Skeletal muscle tissue (tissue), 4 donors: ENCODE results near the gene SLC31A1. TPM values are rescaled to one million over a fixed set of nuclear protein-coding genes. Genes with fewer than 3 reads are reported as not detected.
"Not testable (repeated sequence)": the region's sequence is repeated elsewhere in the genome, so short reads cannot be mapped to it uniquely, and the experiment has no call there.

ENCODE experiments used
- H3K27ac ChIP-seq: one replicate; pipeline ENCODE4 v1.7.0; 2013; ENCODE audit warnings: mild to moderate bottlenecking, low read depth, low read length, inconsistent platforms
- H3K27me3 ChIP-seq, 3 donors: one replicate each; pipeline ENCODE4 v1.7.0; 2013; ENCODE audit warnings: low read length in 3 of 3; ENCODE audit not compliant: control insufficient read depth in 3 of 3, insufficient read depth in 3 of 3
- H3K36me3 ChIP-seq, 3 donors: one replicate each; pipeline ENCODE4 v1.7.0; 2013; ENCODE audit warnings: low read length in 3 of 3; ENCODE audit not compliant: control insufficient read depth in 3 of 3, insufficient read depth in 3 of 3
- H3K4me1 ChIP-seq, 3 donors: one replicate each; pipeline ENCODE4 v1.7.0; 2013; ENCODE audit warnings: low read length in 3 of 3, mild to moderate bottlenecking in 3 of 3; ENCODE audit not compliant: control insufficient read depth in 3 of 3, insufficient read depth in 3 of 3
- H3K4me3 ChIP-seq, 3 donors: one replicate each; pipeline ENCODE4 v1.7.0; 2013; ENCODE audit warnings: low read length in 3 of 3
- H3K9ac ChIP-seq, 3 donors: one replicate each; pipeline ENCODE4 v1.7.0; 2013; ENCODE audit warnings: low read length in 3 of 3, mild to moderate bottlenecking in 3 of 3, moderate library complexity in 2 of 3, low read depth in 1 of 3
- H3K9me3 ChIP-seq, 3 donors: one replicate each; pipeline ENCODE4 v1.7.0; 2013; ENCODE audit warnings: low read length in 3 of 3; ENCODE audit not compliant: control insufficient read depth in 3 of 3
- total RNA-seq: library from RNA; depleted of rRNA; stranded (reverse); fragments of >200 nt; gene quantifications from one replicate; pipeline ENCODE4 v1.2.3, GENCODE V29; 2014
- donor health status: Osteomylitis.

SLC31A1 gene
- total RNA-seq, 1 donor from 2014 or later = 9.9 TPM

DNA sequence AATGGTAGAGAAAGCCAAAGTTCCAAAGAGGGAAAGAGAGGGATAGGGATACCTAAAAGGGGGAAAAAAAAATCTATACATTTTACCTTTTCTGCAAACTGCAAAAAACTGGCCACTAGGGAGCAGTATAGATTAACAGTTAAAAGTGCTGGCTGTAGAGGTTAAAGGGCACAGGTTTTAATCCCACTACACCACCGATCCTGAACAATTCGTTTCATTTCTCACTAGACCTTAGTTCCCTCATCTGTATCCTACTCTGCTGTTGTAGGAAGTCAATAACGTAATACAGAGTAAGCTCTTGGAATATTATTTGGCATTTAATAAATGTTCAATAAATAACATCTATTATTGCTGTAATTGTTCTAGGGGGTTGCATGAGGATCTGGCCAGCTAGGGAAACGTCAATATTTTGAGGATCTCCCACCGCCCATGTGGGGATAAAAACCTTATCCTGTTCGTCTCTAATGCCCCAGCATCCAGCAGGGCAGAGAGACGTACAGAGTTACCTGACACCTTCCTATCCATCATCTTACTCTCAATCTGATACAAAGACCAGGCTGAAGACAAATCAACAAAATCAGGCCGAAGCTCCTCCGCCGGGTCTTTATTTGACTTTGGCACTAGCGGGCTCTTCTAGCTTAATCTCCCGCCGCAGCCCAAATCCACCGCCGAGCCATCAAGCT, 53.3 kb downstream of the SLC31A1 start:
- H3K4me1 ChIP-seq = peaks cover 8 to 21% (median 21%) of the 10 kb centered on the region in 3 donors
- H3K36me3 ChIP-seq = peaks cover 26 to 40% (median 40%) of the 10 kb centered on the region in 3 donors

DNA sequence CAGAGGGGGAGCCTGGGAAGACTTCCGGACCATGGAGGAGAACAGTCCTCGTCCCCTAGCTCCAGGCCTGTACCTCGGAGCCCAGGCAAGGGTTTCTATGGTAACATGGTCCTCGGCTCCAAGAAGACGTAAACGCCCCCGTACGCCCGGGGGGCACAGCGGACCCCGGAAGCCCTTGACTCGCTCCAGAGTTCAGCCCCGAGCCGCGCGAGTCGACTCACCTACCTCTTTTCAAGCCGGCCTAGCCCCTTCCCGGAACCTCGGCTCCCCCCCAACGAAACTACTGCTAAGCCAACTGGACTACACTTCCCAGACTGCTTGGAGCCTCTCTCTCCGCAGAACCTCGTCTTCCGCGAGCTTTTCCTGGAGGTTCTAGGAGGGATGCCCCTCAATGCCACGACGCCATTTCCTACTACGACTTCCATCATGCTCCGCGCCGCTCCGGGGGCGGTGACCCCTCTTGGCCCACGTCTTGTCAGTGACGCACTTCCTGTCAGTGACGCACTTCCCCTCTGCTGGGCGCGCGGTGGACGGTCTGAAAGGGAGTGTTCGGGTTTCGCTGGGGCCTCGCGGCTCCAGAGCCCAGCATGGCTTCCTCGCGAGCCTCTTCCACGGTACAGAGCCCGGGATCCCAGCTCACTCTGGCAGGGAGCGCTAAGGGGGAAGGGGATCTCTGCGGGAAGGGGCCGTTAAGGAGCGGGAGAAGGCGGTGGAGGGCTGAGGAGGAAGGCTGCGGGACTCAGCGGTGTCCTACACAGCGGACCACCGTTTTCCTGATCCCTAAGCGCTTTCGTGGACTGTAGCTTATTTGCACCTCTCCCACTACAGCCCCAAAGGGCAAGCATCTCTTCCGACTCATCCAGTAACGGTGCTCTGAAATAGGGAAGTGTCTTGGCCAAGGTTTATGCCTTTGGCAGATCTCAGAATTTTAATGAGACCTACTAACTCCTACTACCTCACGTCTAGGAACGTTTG, 54.1 kb downstream of the SLC31A1 start, which contains the start of the genes CDC26 and PRPF4:
CDC26 (minus strand) TSS at position 416 of the 975 bp plus-strand sequence. CDS start 3,065 bp downstream, outside the sequence.
PRPF4 (plus strand) TSS at position 502 of the 975 bp plus-strand sequence; CDS start at position 588, 86 bp downstream.
- H3K36me3 ChIP-seq = peaks cover 29 to 42% (median 42%) of the 10 kb centered on the region in 3 donors
- peaks cover 8 to 21% (median 21%) of the 10 kb centered on the region in 3 donors for H3K4me1 ChIP-seq
- peak within 1 kb of the TSS; percentile 93 to 98 (median 98) for H3K9ac ChIP-seq
- peak within 1 kb of the TSS; percentile 93 to 95 (median 95) for H3K4me3 ChIP-seq
- no peaks in the 10 kb centered on the region for H3K9me3 ChIP-seq
- peak within 1 kb of the TSS; percentile 91 for H3K27ac ChIP-seq
- H3K27me3 ChIP-seq = no peaks in the 10 kb centered on the region

More for the DNA sequence above, 53.3 kb downstream of the SLC31A1 start:
- H3K9ac ChIP-seq = peak overlapping the region; percentile 88 to 98 (median 98)
- peak overlapping the region; percentile 93 to 95 (median 95) for H3K4me3 ChIP-seq
- H3K9me3 ChIP-seq = no peaks in the 10 kb centered on the region
- H3K27me3 ChIP-seq = no peaks in the 10 kb centered on the region
- peak overlapping the region; percentile 91 for H3K27ac ChIP-seq

DNA sequence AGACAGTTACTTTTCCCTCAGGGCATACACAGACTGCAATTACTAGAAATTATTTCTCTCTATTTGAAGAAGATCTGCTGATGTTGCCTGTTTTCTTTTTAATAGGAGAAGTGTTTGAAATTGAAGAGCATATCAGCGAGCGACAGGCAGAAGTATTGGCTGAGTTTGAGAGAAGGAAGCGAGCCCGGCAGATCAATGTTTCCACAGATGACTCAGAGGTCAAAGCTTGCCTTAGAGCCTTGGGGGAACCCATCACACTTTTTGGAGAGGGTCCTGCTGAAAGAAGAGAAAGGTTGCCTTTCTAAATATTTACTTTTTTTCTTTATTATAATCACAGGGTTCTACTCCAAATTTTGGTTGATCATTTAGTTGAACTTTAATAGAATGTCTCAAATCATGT, 57.5 kb downstream of the SLC31A1 start:
- Histone ChIP-seq H3K9me3 (no peaks in the 10 kb centered on the region), H3K36me3 (peaks cover 28 to 57% (median 49%) of the 10 kb centered on the region in 3 donors), H3K27me3 (no peaks in the 10 kb centered on the region), H3K9ac (no peak overlapping the region), H3K4me1 (peaks cover 8 to 21% (median 21%) of the 10 kb centered on the region in 3 donors), H3K4me3 (no peak overlapping the region), H3K27ac (no peak overlapping the region)

DNA sequence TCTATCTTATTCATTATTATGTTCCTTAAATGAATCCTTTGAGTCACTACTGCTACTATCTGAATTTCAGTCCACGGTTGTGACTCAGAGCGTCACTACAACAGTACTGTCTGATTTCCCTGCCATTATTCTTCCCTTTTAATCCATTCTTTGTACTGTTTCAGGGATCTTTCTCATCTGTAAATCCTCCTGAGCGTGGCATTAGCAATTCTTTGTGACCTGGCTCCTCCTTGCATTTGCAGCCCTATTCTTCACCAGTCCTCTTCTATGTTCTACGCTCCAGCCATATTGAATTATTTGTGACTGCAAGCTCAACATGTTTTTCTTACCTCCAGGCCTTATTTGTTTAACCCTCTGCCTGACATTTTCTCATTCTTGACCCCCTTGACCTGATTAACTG, 60.0 kb downstream of the SLC31A1 start:
- Histone ChIP-seq H3K27me3 (no peaks in the 10 kb centered on the region), H3K27ac (no peak overlapping the region), H3K4me3 (no peak overlapping the region), H3K4me1 (peaks cover 2 to 3% (median 2%) of the 10 kb centered on the region in 3 donors), H3K36me3 (peaks cover 41 to 77% (median 65%) of the 10 kb centered on the region in 3 donors), H3K9me3 (no peaks in the 10 kb centered on the region), H3K9ac (no peak overlapping the region)

DNA sequence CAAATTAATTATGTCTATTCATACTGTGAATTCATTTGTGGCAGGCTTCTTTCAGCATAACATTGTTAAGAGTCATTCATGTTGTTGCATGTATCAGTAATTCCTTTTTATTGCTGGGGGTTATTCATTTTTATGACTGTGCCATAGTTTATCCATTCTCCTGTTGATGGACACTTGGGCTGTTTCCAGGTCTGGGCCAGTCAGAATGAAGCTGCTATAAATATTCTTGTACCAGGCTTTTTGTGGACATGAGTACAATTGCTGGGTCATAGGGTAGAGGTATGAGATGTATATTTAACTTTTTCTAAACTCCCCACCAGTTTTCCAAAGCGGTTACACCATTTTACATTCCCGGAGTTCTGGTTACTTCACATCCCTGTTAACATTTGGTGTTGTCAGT, 67.7 kb downstream of the SLC31A1 start:
- no peaks in the 10 kb centered on the region for H3K9me3 ChIP-seq
- no peak overlapping the region for H3K9ac ChIP-seq
- H3K4me3 ChIP-seq = no peak overlapping the region
- H3K27ac ChIP-seq = no peak overlapping the region
- peaks cover 0 to 2% (median 0%) of the 10 kb centered on the region in 3 donors for H3K4me1 ChIP-seq
- H3K36me3 ChIP-seq = peaks cover 54 to 81% (median 74%) of the 10 kb centered on the region in 3 donors
- no peaks in the 10 kb centered on the region for H3K27me3 ChIP-seq

DNA sequence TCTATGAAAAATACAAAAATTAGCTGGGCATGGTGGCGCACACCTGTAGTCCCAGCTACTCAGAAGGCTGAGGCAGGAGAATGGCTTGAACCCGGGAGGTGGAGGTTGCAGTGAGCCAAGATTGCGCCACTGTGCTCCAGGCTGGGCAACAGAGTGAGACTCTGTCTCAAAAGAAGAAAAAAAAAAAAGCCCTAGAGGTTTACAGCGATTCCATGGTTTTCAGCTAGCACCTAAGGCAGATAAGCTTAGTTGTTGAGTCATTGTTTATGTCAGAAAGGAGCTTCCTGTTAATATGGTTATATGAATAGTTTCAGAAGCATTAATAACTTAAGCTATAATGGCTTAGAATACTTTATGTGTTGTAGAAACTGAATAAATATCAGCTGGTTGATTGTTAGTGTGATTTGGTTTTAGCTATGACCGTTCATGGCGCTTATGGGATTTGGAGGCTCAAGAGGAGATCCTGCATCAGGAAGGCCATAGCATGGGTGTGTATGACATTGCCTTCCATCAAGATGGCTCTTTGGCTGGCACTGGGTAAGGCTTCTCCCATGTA, 68.8 kb downstream of the SLC31A1 start:
- Histone ChIP-seq H3K9ac (no peak overlapping the region), H3K4me3 (no peak overlapping the region), H3K4me1 (peaks cover 0 to 2% (median 0%) of the 10 kb centered on the region in 3 donors), H3K27me3 (no peaks in the 10 kb centered on the region), H3K36me3 (peaks cover 48 to 72% (median 68%) of the 10 kb centered on the region in 3 donors), H3K9me3 (no peaks in the 10 kb centered on the region), H3K27ac (no peak overlapping the region)

DNA sequence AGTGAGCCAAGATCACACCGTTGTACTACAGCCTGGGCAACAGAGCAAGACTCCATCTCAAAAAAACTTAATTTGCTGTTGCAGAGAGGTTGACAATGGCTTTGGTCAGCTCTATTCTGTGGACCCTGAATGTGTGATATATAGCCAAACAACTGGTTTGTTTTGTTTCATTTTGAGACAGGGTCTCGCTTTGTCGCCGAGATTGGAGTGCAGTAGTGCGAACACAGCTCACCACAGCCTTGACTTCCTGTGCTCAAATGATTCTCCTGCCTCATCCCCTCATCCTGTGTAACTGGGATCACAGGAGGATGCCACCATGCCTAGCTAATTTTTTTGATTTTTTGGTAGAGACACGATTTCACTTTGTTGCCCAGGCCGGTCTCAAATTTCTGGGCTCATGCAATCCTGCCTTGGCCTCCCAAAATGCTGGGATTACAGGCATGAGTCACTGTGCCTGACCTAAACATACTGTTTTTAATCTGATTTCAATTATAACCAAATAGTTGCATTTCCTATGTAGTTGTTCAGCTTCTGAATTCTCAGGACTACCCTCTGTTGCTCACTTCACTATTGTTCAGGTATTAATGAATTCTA, 72.0 kb downstream of the SLC31A1 start:
- Histone ChIP-seq H3K4me3 (no peak overlapping the region), H3K27ac (no peak overlapping the region), H3K27me3 (no peaks in the 10 kb centered on the region), H3K9me3 (no peaks in the 10 kb centered on the region), H3K9ac (no peak overlapping the region), H3K36me3 (peaks cover 29 to 48% (median 43%) of the 10 kb centered on the region in 3 donors), H3K4me1 (peaks cover 0 to 2% (median 0%) of the 10 kb centered on the region in 3 donors)

DNA sequence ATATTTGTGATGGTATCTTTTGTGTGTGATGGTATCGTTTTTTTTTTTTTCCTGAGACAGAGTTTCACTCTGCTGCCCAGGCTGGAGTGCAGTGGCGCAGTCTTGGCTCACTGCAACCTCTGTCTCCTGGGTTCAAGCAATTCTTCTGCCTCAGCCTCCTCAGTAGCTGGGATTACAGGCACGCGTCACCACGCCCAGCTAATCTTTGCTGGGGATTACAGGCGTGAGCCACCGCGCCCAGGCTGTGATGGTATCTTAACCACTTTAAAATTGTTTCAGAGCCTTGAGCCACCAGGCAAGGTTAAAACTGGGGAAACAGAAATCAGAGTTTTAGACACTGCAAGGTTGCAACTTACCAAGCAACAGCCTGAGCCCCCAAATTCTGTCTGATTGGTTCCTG, 74.9 kb downstream of the SLC31A1 start:
- H3K9me3 ChIP-seq, H3K4me3 ChIP-seq, H3K9ac ChIP-seq, H3K27me3 ChIP-seq, H3K27ac ChIP-seq, H3K4me1 ChIP-seq: not testable (repeated sequence)
- H3K36me3 ChIP-seq = peaks cover 14 to 25% (median 17%) of the 10 kb centered on the region in 3 donors

DNA sequence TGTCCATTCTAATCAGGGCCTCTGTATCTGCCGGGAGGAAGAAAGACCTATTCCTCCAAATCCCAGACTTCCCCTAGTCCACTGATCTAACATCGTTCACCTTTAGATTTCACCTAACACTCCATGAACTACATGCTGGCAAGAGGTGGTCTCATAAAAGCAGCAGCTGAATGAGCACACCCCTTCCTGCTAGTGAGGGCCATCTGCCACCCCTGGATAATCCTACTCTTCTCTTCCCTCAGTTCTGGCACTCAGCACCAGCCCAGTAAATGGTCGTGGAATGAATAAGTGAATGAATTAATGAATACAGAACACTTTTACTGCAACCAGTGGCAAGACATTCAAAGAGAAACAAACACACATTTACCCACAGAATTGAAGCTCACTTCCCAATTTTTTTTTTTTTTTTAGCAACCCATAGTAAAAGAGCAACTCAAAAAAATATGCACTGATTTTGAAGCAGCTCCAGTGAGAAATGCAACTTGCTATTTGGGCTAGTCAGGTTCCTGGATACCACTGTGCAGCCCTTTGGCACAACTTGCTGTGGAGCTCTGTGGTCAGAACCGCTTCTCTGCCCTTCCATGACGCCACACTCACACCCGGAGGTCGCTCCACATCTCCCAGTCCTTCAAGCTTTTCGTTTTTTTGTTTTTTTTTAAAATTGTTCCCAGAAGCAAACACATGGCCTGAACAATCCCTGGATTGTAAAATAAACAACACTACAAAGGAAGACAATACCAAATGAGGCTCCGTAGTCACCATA, 75.6 kb downstream of the SLC31A1 start:
- no peaks in the 10 kb centered on the region for H3K27me3 ChIP-seq
- H3K4me1 ChIP-seq = no peaks in the 10 kb centered on the region
- no peaks in the 10 kb centered on the region for H3K9me3 ChIP-seq
- H3K9ac ChIP-seq = no peak overlapping the region
- H3K27ac ChIP-seq = no peak overlapping the region
- peaks cover 8 to 19% (median 10%) of the 10 kb centered on the region in 3 donors for H3K36me3 ChIP-seq
- no peak overlapping the region for H3K4me3 ChIP-seq
